HUES6 (cell line): ENCODE results near the gene VAV2.

Source experiments
- H3K27ac ChIP-seq: 2 replicates; pipeline ENCODE4 v1.7.0; 2013; ENCODE audit warnings: low read depth, mild to moderate bottlenecking, low read length, inconsistent platforms
- H3K27me3 ChIP-seq: 2 replicates; pipeline ENCODE4 v1.6.1; 2013; ENCODE audit warnings: low read length; ENCODE audit not compliant: control insufficient read depth, insufficient read depth
- H3K36me3 ChIP-seq: 2 replicates; pipeline ENCODE4 v1.6.1; 2013; ENCODE audit warnings: low read length; ENCODE audit not compliant: control insufficient read depth, insufficient read depth
- H3K4me1 ChIP-seq: 2 replicates; pipeline ENCODE4 v1.6.1; 2013; ENCODE audit warnings: low read length; ENCODE audit not compliant: control insufficient read depth, insufficient read depth
- H3K4me3 ChIP-seq: 2 replicates; pipeline ENCODE4 v1.5.1; 2013; ENCODE audit warnings: low read depth, low read length
- H3K9ac ChIP-seq: one replicate; pipeline ENCODE4 v1.6.1; 2013; ENCODE audit warnings: mild to moderate bottlenecking, low read length
- H3K9me3 ChIP-seq: 2 replicates; pipeline ENCODE4 v1.6.1; 2013; ENCODE audit warnings: low read depth, low read length; ENCODE audit not compliant: control insufficient read depth, insufficient read depth

VAV2 gene

GRCh38 chr9:133727277-133727875 is 264.7 kb downstream of the VAV2 start:
- H3K4me1 ChIP-seq = no peaks in the 10 kb centered on the region
- H3K4me3 ChIP-seq = no peak overlapping the region
- no peak overlapping the region for H3K9ac ChIP-seq
- no peaks in the 10 kb centered on the region; the same call in 1 of the 2 replicates for H3K27me3 ChIP-seq
- H3K36me3 ChIP-seq = no peaks in the 10 kb centered on the region
- no peak overlapping the region for H3K27ac ChIP-seq
- no peaks in the 10 kb centered on the region for H3K9me3 ChIP-seq

GRCh38 chr9:133726401-133727276 is 265.5 kb downstream of the VAV2 start:
- no peaks in the 10 kb centered on the region; the same call in 1 of the 2 replicates for H3K27me3 ChIP-seq
- H3K27ac ChIP-seq = no peak overlapping the region

GRCh38 chr9:133725886-133726285 is 266.2 kb downstream of the VAV2 start:
- no peaks in the 10 kb centered on the region for H3K36me3 ChIP-seq
- no peak overlapping the region for H3K9ac ChIP-seq
- H3K9me3 ChIP-seq = no peaks in the 10 kb centered on the region; the same call in 1 of the 2 replicates
- H3K4me1 ChIP-seq = no peaks in the 10 kb centered on the region
- H3K27me3 ChIP-seq = no peaks in the 10 kb centered on the region; the same call in 1 of the 2 replicates
- H3K27ac ChIP-seq = no peak overlapping the region
- no peak overlapping the region for H3K4me3 ChIP-seq

More at GRCh38 chr9:133726401-133727276, 265.5 kb downstream of the VAV2 start:
- Histone ChIP-seq H3K4me1 (no peaks in the 10 kb centered on the region), H3K36me3 (no peaks in the 10 kb centered on the region), H3K9ac (no peak overlapping the region), H3K9me3 (no peaks in the 10 kb centered on the region), H3K4me3 (no peak overlapping the region)

GRCh38 chr9:133718563-133719315 is 273.4 kb downstream of the VAV2 start:
- Histone ChIP-seq H3K9me3 (no peaks in the 10 kb centered on the region; the same call in 1 of the 2 replicates), H3K36me3 (no peaks in the 10 kb centered on the region), H3K4me1 (peaks cover 24% of the 10 kb centered on the region), H3K4me3 (no peak overlapping the region), H3K27ac (no peak overlapping the region), H3K27me3 (no peaks in the 10 kb centered on the region), H3K9ac (no peak overlapping the region)

- peaks cover 32% of the 10 kb centered on the region for H3K4me1 ChIP-seq
- no peak overlapping the region for H3K27ac ChIP-seq
- no peaks in the 10 kb centered on the region; the same call in 1 of the 2 replicates for H3K9me3 ChIP-seq
- H3K9ac ChIP-seq = no peak overlapping the region
- no peak overlapping the region for H3K4me3 ChIP-seq
- H3K36me3 ChIP-seq = no peaks in the 10 kb centered on the region
- H3K27me3 ChIP-seq = no peaks in the 10 kb centered on the region
These were observed 274.8 kb downstream of the VAV2 start for GRCh38 chr9:133717113-133718031.

GRCh38 chr9:133716564-133717112 is 275.5 kb downstream of the VAV2 start:
- Histone ChIP-seq H3K27ac (no peak overlapping the region; the same call in 1 of the 2 replicates), H3K27me3 (no peaks in the 10 kb centered on the region), H3K4me3 (no peak overlapping the region)

GRCh38 chr9:133715866-133716563 is 276.1 kb downstream of the VAV2 start:
- Histone ChIP-seq H3K27ac (peak overlapping the region; percentile 68; the same call in 1 of the 2 replicates), H3K9me3 (no peaks in the 10 kb centered on the region; the same call in 1 of the 2 replicates), H3K9ac (peak overlapping the region; percentile 27), H3K4me3 (no peak overlapping the region), H3K4me1 (peaks cover 32% of the 10 kb centered on the region), H3K27me3 (no peaks in the 10 kb centered on the region), H3K36me3 (no peaks in the 10 kb centered on the region)

More at GRCh38 chr9:133716564-133717112, 275.5 kb downstream of the VAV2 start:
- Histone ChIP-seq H3K9ac (no peak overlapping the region), H3K4me1 (peaks cover 32% of the 10 kb centered on the region), H3K9me3 (no peaks in the 10 kb centered on the region; the same call in 1 of the 2 replicates), H3K36me3 (no peaks in the 10 kb centered on the region)

- Histone ChIP-seq H3K9me3 (no peaks in the 10 kb centered on the region), H3K36me3 (no peaks in the 10 kb centered on the region), H3K4me1 (peaks cover 32% of the 10 kb centered on the region), H3K4me3 (no peak overlapping the region), H3K27me3 (no peaks in the 10 kb centered on the region), H3K27ac (peak overlapping the region; percentile 68; the same call in 1 of the 2 replicates), H3K9ac (peak overlapping the region; percentile 73)
These were observed 276.7 kb downstream of the VAV2 start for GRCh38 chr9:133715295-133715865.

- Histone ChIP-seq H3K4me1 (peaks cover 32% of the 10 kb centered on the region), H3K27ac (peak overlapping the region; percentile 68; the same call in 1 of the 2 replicates), H3K36me3 (no peaks in the 10 kb centered on the region), H3K9me3 (no peaks in the 10 kb centered on the region), H3K27me3 (no peaks in the 10 kb centered on the region), H3K4me3 (no peak overlapping the region), H3K9ac (peak overlapping the region; percentile 73)
These were observed 277.4 kb downstream of the VAV2 start for GRCh38 chr9:133714606-133715294.
